CD14-positive monocyte (primary cell): ENCODE data around the gene RAB25. TPM values are rescaled to one million over a fixed set of nuclear protein-coding genes. Genes with fewer than 3 reads are reported as not detected.

Source experiments
- DNase-seq, 3 donors: peaks; one replicate each; pipeline ENCODE4 v3.0.0-alpha.2; 2011 to 2022
- H2AFZ ChIP-seq: 2 replicates; pipeline ENCODE4 v1.6.0; 2012; ENCODE audit warnings: mild to moderate bottlenecking, low read depth, low read length, inconsistent platforms; ENCODE audit not compliant: insufficient read depth, poor library complexity, severe bottlenecking
- H3K27ac ChIP-seq, 2 donors: 1 replicate in 1 of 2; 2 replicates in 1 of 2; pipeline ENCODE4 v1.5.1; 2012 to 2013; ENCODE audit warnings: low read length in 2 of 2, control low read depth in 1 of 2, inconsistent platforms in 1 of 2, low read depth in 1 of 2, mild to moderate bottlenecking in 1 of 2
- H3K27me3 ChIP-seq, 2 donors: one replicate each; pipeline versions ENCODE4 v1.6.0 to v1.6.1; 2011 to 2013; ENCODE audit warnings: low read length in 2 of 2; ENCODE audit not compliant: control insufficient read depth in 2 of 2, insufficient read depth in 2 of 2
- H3K36me3 ChIP-seq, 2 donors: replicated peaks in 1 of 2; 1 replicate in 1 of 2; 2 replicates in 1 of 2; pipeline versions ENCODE4 v1.5.1 to v1.6.1; 2012 to 2013; ENCODE audit warnings: low read length in 2 of 2, control low read depth in 1 of 2, inconsistent platforms in 1 of 2, mild to moderate bottlenecking in 1 of 2; ENCODE audit not compliant: insufficient read depth in 2 of 2, control insufficient read depth in 1 of 2
- H3K4me1 ChIP-seq, 2 donors: 1 replicate in 1 of 2; 2 replicates in 1 of 2; pipeline versions ENCODE4 v1.5.1 to v1.6.1; 2012 to 2013; ENCODE audit warnings: low read length in 2 of 2, control low read depth in 1 of 2, inconsistent platforms in 1 of 2, mild to moderate bottlenecking in 1 of 2, moderate library complexity in 1 of 2; ENCODE audit not compliant: insufficient read depth in 2 of 2, control insufficient read depth in 1 of 2
- H3K4me2 ChIP-seq: replicated peaks from 2 replicates; pipeline ENCODE3; 2012; ENCODE audit warnings: low read length, moderate library complexity, mild to moderate bottlenecking; ENCODE audit not compliant: poor library complexity, severe bottlenecking; ENCODE audit errors: extremely low read depth
- H3K4me3 ChIP-seq, 3 experiments: fragments of 200-600 bp in 1 of 3; sonication (generic) in 1 of 3; replicated peaks in 1 of 3; 1 replicate in 2 of 3; 2 replicates in 1 of 3; pipeline ENCODE4 v1.5.1; 2011 to 2013; ENCODE audit warnings: low read length in 3 of 3, mild to moderate bottlenecking in 3 of 3, control low read depth in 2 of 3, low read depth in 2 of 3, inconsistent platforms in 1 of 3, moderate library complexity in 1 of 3
- H3K79me2 ChIP-seq: 2 replicates; pipeline ENCODE4 v1.6.0; 2012; ENCODE audit warnings: mild to moderate bottlenecking, control low read depth, inconsistent platforms, low read length, moderate library complexity; ENCODE audit not compliant: insufficient read depth
- H3K9ac ChIP-seq: 2 replicates; pipeline ENCODE4 v1.6.0; 2017; ENCODE audit warnings: low read length, mild to moderate bottlenecking; ENCODE audit not compliant: insufficient read depth, poor library complexity, severe bottlenecking
- H3K9me3 ChIP-seq, 2 donors: replicated peaks in 1 of 2; 1 replicate in 1 of 2; 2 replicates in 1 of 2; pipeline versions ENCODE4 v1.5.1 to v1.6.1; 2012 to 2013; ENCODE audit warnings: low read length in 2 of 2, control low read depth in 1 of 2; ENCODE audit not compliant: control insufficient read depth in 1 of 2, insufficient read depth in 1 of 2
- H4K20me1 ChIP-seq: 2 replicates; pipeline ENCODE4 v1.6.0; 2012; ENCODE audit warnings: mild to moderate bottlenecking, low read length, control low read depth, moderate library complexity; ENCODE audit not compliant: insufficient read depth
- H3K27ac Mint-ChIP-seq, 7 donors: one replicate each; pipeline ENCODE4 v1.8.0; 2020; ENCODE audit warnings: mild to moderate bottlenecking in 7 of 7, mixed read lengths in 7 of 7, moderate library complexity in 6 of 7, inconsistent platforms in 2 of 7
- H3K27me3 Mint-ChIP-seq, 3 donors: one replicate each; pipeline ENCODE4 v1.8.0; 2021 to 2022; ENCODE audit warnings: low read depth in 3 of 3, mild to moderate bottlenecking in 3 of 3, mixed read lengths in 3 of 3, moderate library complexity in 3 of 3, inconsistent platforms in 1 of 3
- H3K36me3 Mint-ChIP-seq, 2 donors: one replicate each; pipeline ENCODE4 v1.8.0; 2020; ENCODE audit warnings: mixed read lengths in 2 of 2, inconsistent platforms in 1 of 2, mild to moderate bottlenecking in 1 of 2
- H3K4me1 Mint-ChIP-seq: one replicate; pipeline ENCODE4 v1.8.0; 2020; ENCODE audit warnings: mild to moderate bottlenecking, mixed read lengths
- H3K4me3 Mint-ChIP-seq, 2 donors: one replicate each; pipeline ENCODE4 v1.8.0; 2020; ENCODE audit warnings: mild to moderate bottlenecking in 2 of 2, mixed read lengths in 2 of 2, moderate library complexity in 1 of 2
- H3K9me3 Mint-ChIP-seq, 7 donors: one replicate each; pipeline ENCODE4 v1.8.0; 2020 to 2022; ENCODE audit warnings: mixed read lengths in 7 of 7, mild to moderate bottlenecking in 6 of 7, moderate library complexity in 6 of 7, inconsistent platforms in 2 of 7
- WGBS: methylation state at CpG from one replicate; pipeline ENCODE4 v1.1.5; 2013; ENCODE audit warnings: missing lambda C conversion rate; ENCODE audit not compliant: insufficient coverage; 5-methylcytosine and 5-hydroxymethylcytosine counted together
- intact Hi-C, 2 donors: fragments of 100-400 bp; cut with micrococcal nuclease; formaldehyde crosslinking; loops; one replicate each; pipeline versions ENCODE4 v1.15.0 to v1.15.1; 2023
- polyA plus RNA-seq, 3 donors: library from polyadenylated mRNA; depleted of rRNA in 1 of 3; unstranded in 2 of 3; stranded (reverse) in 1 of 3; fragments of 300-500 nt in 2 of 3; fragments of >200 nt in 1 of 3; fragmentation: Illumina TruSeq in 2 of 3; gene quantifications; 1 replicate in 2 of 3; 2 replicates in 1 of 3; pipeline ENCODE4 v1.2.3, GENCODE V29; 2012 to 2021
- TF ChIP-seq, protein P1 (sequence below): fragments of 200-600 bp; IDR thresholded peaks from one replicate; pipeline ENCODE4 v1.8.0; 2022; ENCODE audit warnings: antibody characterized with exemption, mild to moderate bottlenecking

Gene RAB25
- polyA plus RNA-seq, 3 donors = 0.23 TPM; not detected in 2

DNA sequence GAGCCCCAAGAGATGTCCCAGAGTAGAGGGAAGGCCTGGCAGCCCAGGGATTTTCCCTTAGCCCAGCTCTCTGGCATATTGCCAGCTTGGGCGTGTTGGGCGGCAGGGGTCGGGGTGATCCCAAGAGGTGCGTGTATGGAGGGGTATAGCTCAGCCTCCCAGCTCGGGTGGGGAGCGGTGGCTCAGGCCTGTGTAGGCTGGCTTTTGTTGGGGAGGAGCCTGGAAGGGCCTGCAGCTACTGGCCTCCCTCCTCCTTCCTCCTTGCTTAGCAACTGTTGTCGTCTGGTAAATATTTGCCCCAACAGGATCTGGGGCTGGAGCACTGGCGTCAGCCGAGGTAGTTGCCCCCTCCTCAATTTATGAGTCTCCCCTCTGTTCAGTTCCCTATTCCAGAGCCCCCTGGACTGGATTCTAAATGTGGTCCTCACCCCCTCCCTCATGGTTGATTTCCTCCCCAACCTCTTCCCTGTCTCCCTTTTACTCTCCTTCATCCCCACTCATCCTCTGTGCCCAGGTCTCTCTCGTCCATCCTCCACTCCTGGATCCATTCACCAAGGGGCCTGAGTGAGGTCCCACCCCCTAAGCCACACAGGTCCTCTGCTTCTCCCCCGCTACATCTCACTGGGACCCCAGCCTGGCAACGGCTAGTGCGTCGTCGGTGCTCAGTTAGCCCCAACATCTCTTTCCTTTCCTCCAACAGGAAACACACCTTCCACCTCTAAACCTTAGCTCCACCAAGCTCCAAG lies 43.3 kb downstream of the RAB25 start:
- Histone ChIP-seq H3K9me3 (peaks cover 0 to 4% of the 10 kb centered on the region in 2 donors), H3K9ac (peak overlapping the region; percentile 24), H3K36me3 (no peaks in the 10 kb centered on the region), H3K4me3 (no peak overlapping the region), H3K27ac (peak overlapping the region in 1 of 2 donors; percentile 62), H3K27me3 (peaks cover 66 to 100% of the 10 kb centered on the region in 2 donors), H3K79me2 (no peaks in the 10 kb centered on the region), H3K4me2 (no peak overlapping the region), H2AFZ (no peak overlapping the region), H4K20me1 (no peaks in the 10 kb centered on the region), H3K4me1 (peaks cover 31 to 37% of the 10 kb centered on the region in 2 donors)
- Mint-ChIP-seq H3K36me3 (peaks cover 15 to 19% of the 10 kb centered on the region in 2 donors), H3K27ac (peak overlapping the region in 6 of 7 donors; percentile 84 to 98 (median 96)), H3K4me1 (peaks cover 43% of the 10 kb centered on the region), H3K27me3 (peaks cover 96 to 100% (median 97%) of the 10 kb centered on the region in 3 donors), H3K9me3 (peaks cover 0 to 33% (median 15%) of the 10 kb centered on the region in 7 donors), H3K4me3 (peak overlapping the region in 1 of 2 donors; percentile 90)
- peak; percentile 73 to 78 (median 78) for DNase-seq
- WGBS = 35% methylated on average over 8 of the region's 15 CpGs
- TF ChIP-seq, protein P1, sequence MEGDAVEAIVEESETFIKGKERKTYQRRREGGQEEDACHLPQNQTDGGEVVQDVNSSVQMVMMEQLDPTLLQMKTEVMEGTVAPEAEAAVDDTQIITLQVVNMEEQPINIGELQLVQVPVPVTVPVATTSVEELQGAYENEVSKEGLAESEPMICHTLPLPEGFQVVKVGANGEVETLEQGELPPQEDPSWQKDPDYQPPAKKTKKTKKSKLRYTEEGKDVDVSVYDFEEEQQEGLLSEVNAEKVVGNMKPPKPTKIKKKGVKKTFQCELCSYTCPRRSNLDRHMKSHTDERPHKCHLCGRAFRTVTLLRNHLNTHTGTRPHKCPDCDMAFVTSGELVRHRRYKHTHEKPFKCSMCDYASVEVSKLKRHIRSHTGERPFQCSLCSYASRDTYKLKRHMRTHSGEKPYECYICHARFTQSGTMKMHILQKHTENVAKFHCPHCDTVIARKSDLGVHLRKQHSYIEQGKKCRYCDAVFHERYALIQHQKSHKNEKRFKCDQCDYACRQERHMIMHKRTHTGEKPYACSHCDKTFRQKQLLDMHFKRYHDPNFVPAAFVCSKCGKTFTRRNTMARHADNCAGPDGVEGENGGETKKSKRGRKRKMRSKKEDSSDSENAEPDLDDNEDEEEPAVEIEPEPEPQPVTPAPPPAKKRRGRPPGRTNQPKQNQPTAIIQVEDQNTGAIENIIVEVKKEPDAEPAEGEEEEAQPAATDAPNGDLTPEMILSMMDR = no peak
- intact Hi-C loops = no loop called here

DNA sequence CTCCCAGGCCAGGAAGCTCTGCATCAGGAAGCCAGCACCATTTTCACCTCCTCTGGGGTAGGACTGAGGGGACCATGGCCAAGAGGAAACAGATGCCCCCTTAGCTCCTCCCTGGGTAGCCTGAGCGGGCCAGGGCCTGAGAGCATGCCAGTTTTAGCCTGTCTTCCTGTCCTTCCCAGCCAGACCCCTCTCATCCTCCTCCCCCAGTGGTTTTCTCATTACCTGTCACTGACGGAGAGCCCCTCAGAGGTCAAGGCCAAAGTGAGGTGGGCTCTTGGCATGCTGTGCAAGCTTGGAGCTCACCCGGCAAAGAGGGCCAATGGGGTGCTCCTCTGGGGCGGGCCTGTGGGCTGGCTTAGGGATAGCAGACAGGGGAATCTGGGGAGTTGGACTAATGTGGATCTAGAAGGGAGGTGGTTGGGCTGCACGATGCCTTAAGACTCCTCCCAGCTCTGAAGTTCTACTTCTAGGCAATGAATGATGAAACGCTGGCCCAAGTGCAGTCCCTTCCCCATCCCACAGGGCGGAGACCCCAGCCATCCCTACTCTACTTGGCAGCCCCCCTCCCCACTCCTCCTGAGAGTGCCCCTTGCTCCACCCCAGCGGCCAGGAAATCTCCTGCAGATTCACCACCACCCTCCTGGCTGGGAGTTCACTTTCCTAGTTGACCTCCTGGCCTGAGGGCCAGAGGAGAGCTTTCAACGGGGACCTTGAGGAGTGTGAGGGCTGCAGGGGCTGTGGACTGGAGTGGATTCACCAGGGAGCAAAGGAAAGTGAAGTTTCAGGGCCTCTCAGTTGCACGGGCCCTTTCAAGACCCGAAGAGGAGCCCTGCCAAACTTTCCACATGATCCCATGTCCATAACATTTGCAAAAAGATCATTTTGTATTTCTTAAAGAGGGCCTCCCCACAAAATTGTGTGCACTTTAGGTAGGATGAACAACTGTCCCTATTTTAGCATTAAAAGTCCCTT lies 44.2 kb downstream of the RAB25 start:
- peak; percentile 28 to 48 (median 48) for DNase-seq
- Histone ChIP-seq H4K20me1 (no peaks in the 10 kb centered on the region), H3K36me3 (no peaks in the 10 kb centered on the region), H3K4me3 (peak overlapping the region in 1 of 3 experiments; percentile 42), H3K4me1 (peaks cover 31 to 37% of the 10 kb centered on the region in 2 donors), H3K9me3 (no peaks in the 10 kb centered on the region), H3K27me3 (peaks cover 67 to 100% of the 10 kb centered on the region in 2 donors), H3K27ac (peak overlapping the region in 1 of 2 donors; percentile 54), H2AFZ (no peak overlapping the region), H3K79me2 (no peaks in the 10 kb centered on the region), H3K9ac (peak overlapping the region; percentile 53), H3K4me2 (peak overlapping the region; percentile 53)
- Mint-ChIP-seq H3K27ac (peak overlapping the region in 6 of 7 donors; percentile 95 to 98 (median 97)), H3K27me3 (peaks cover 94 to 100% (median 95%) of the 10 kb centered on the region in 3 donors), H3K36me3 (peaks cover 15 to 21% of the 10 kb centered on the region in 2 donors), H3K9me3 (peaks cover 0 to 32% (median 15%) of the 10 kb centered on the region in 7 donors), H3K4me3 (peak overlapping the region; percentile 65 to 90), H3K4me1 (peaks cover 43% of the 10 kb centered on the region)
- TF ChIP-seq, protein P1 = no peak
- WGBS = 75% methylated on average over 4 of the region's 11 CpGs
- intact Hi-C loops = no loop called here
